Measurements from ENCODE around the gene AIG1. TPM values are rescaled to one million over a fixed set of nuclear protein-coding genes. Genes with fewer than 3 reads are reported as not detected.

AIG1 gene
- total and polyA plus RNA-seq, 12 donors = 21.0 to 55.7 (median 47.2) TPM

- WGBS, 4 donors = 82 to 92% (median 89%) methylated on average over 1 of the region's 1 CpG
- TF ChIP-seq POLR2A (IDR thresholded peaks at IDR 0.05) = no peak
- TF ChIP-seq CTCF (IDR thresholded peaks at IDR 0.05) = no peak
Observed at GRCh38 chr6:143126574-143126941, 65.9 kb downstream of the AIG1 start.

GRCh38 chr6:143127941-143128680 lies 67.4 kb downstream of the AIG1 start:
- H3K27ac ChIP-seq = no peak overlapping the region
- DNase-seq = no peak
- H3K4me1 ChIP-seq (replicated peaks in 1 of 2) = no peaks in the 10 kb centered on the region
- no peaks in the 10 kb centered on the region for H3K36me3 ChIP-seq (replicated peaks in 1 of 2)
- H3K27me3 ChIP-seq = no peaks in the 10 kb centered on the region
- H3K9me3 ChIP-seq (replicated peaks in 1 of 3) = no peaks in the 10 kb centered on the region
- intact Hi-C loops (cut with DNase I) = no loop called here
- H3K4me3 ChIP-seq = no peak overlapping the region
- TF ChIP-seq POLR2A (IDR thresholded peaks at IDR 0.05) (no peak), CTCF (IDR thresholded peaks at IDR 0.05) (no peak)
- WGBS, 4 donors = 93 to 98% (median 95%) methylated on average over 3 of the region's 3 CpGs

More at GRCh38 chr6:143126574-143126941, 65.9 kb downstream of the AIG1 start:
- Histone ChIP-seq H3K9me3 (replicated peaks in 1 of 3) (no peaks in the 10 kb centered on the region), H3K4me3 (no peak overlapping the region), H3K27ac (no peak overlapping the region), H3K27me3 (no peaks in the 10 kb centered on the region), H3K36me3 (replicated peaks in 1 of 2) (no peaks in the 10 kb centered on the region), H3K4me1 (replicated peaks in 1 of 2) (no peaks in the 10 kb centered on the region)
- DNase-seq = no peak
- intact Hi-C loops (cut with DNase I) = no loop called here

GRCh38 chr6:143128681-143129015 lies 68.0 kb downstream of the AIG1 start:
- TF ChIP-seq CTCF (IDR thresholded peaks at IDR 0.05) (no peak), POLR2A (IDR thresholded peaks at IDR 0.05) (no peak)
- DNase-seq = no peak
- no peaks in the 10 kb centered on the region for H3K4me1 ChIP-seq (replicated peaks in 1 of 2)
- no peaks in the 10 kb centered on the region for H3K27me3 ChIP-seq
- no peaks in the 10 kb centered on the region for H3K9me3 ChIP-seq (replicated peaks in 1 of 3)
- no peaks in the 10 kb centered on the region for H3K36me3 ChIP-seq (replicated peaks in 1 of 2)
- intact Hi-C loops (cut with DNase I) = no loop called here
- no peak overlapping the region for H3K27ac ChIP-seq
- H3K4me3 ChIP-seq = no peak overlapping the region

GRCh38 chr6:143130928-143131327 lies 70.2 kb downstream of the AIG1 start:
- no peak for DNase-seq
- no peaks in the 10 kb centered on the region for H3K36me3 ChIP-seq (replicated peaks in 1 of 2)
- H3K4me3 ChIP-seq = no peak overlapping the region
- intact Hi-C loops (cut with DNase I) = no loop called here
- no peaks in the 10 kb centered on the region for H3K4me1 ChIP-seq (replicated peaks in 1 of 2)
- no peaks in the 10 kb centered on the region for H3K27me3 ChIP-seq
- no peaks in the 10 kb centered on the region for H3K9me3 ChIP-seq (replicated peaks in 1 of 3)
- no peak for TF ChIP-seq CTCF (IDR thresholded peaks at IDR 0.05)
- no peak for TF ChIP-seq POLR2A (IDR thresholded peaks at IDR 0.05)
- no peak overlapping the region for H3K27ac ChIP-seq
- 85 to 100% (median 92%) methylated on average over 1 of the region's 1 CpG for WGBS, 4 donors

All from adrenal gland (tissue), 12 donors.